Heart right ventricle (tissue), 16 donors: Measurements from ENCODE around the gene GPBP1L1. TPM values are rescaled to one million over a fixed set of nuclear protein-coding genes. Genes with fewer than 3 reads are reported as not detected.

Experiments
- ATAC-seq, 8 donors: fragments of 200-7000 bp; cut with Tn5 transposase; one replicate each; pipeline ENCODE4 v1.9.1; 2020; ENCODE audit warnings: mild to moderate bottlenecking in 8 of 8, moderate library complexity in 8 of 8, moderate number of reproducible peaks in 1 of 8
- DNase-seq, 2 donors: peaks; one replicate each; pipeline ENCODE4 v3.0.0-alpha.2; 2020
- H3K27ac ChIP-seq, 10 donors: fragments of 200-600 bp; sonication (generic) in 2 of 10; one replicate each; pipeline versions ENCODE4 v1.5.0 to v1.8.0; 2020 to 2022; ENCODE audit warnings: mild to moderate bottlenecking in 3 of 10
- H3K27me3 ChIP-seq, 7 donors: fragments of 200-600 bp; one replicate each; pipeline ENCODE4 v1.8.0; 2021 to 2022; ENCODE audit warnings: mild to moderate bottlenecking in 2 of 7
- H3K36me3 ChIP-seq, 9 donors: fragments of 200-600 bp; sonication (generic) in 1 of 9; one replicate each; pipeline versions ENCODE4 v1.5.0 to v1.8.0; 2020 to 2022; ENCODE audit warnings: mild to moderate bottlenecking in 2 of 9
- H3K4me1 ChIP-seq, 9 donors: fragments of 200-600 bp; sonication (generic) in 1 of 9; one replicate each; pipeline versions ENCODE4 v1.5.0 to v1.8.0; 2020 to 2022; ENCODE audit warnings: mild to moderate bottlenecking in 4 of 9
- H3K4me3 ChIP-seq, 10 donors: fragments of 200-600 bp; sonication (generic) in 2 of 10; one replicate each; pipeline versions ENCODE4 v1.5.0 to v1.8.0; 2020 to 2022; ENCODE audit warnings: mild to moderate bottlenecking in 7 of 10, moderate library complexity in 2 of 10
- H3K9me3 ChIP-seq, 11 donors: fragments of 200-600 bp in 10 of 11; sonication (generic) in 2 of 11; one replicate each; pipeline versions ENCODE4 v1.5.0 to v1.8.0; 2013 to 2022; ENCODE audit warnings: mild to moderate bottlenecking in 2 of 11, control low read depth in 1 of 11, moderate library complexity in 1 of 11
- CTCF ChIP-seq, 9 donors: fragments of 200-600 bp; sonication (generic) in 2 of 9; IDR thresholded peaks; one replicate each; pipeline versions ENCODE4 v1.5.0 to v1.8.0; 2021 to 2022; ENCODE audit warnings: antibody characterized with exemption in 9 of 9, mild to moderate bottlenecking in 5 of 9, moderate library complexity in 1 of 9
- WGBS, 2 donors: extraction: QIAGEN DNeasy Blood & Tissue Kit; methylation state at CpG; one replicate each; pipeline ENCODE4 v1.1.7; 2013; ENCODE audit warnings: inconsistent platforms in 1 of 2; 5-methylcytosine and 5-hydroxymethylcytosine counted together
- intact Hi-C, 10 donors: fragments of 100-400 bp; cut with DNase I; formaldehyde crosslinking; loops; one replicate each; pipeline versions ENCODE4 v1.11.1 to v1.14.2; 2022
- polyA plus RNA-seq, 2 donors: library from polyadenylated mRNA; stranded (reverse); fragments of 200-250 nt; gene quantifications; one replicate each; pipeline ENCODE4 v1.2.3, GENCODE V29; 2013
- total RNA-seq, 10 donors: library from RNA; stranded (reverse); fragmentation: NEBNext Ultra II Directional in 3 of 10; extraction: Animal tissue kit (Norgen Biotek cat#: 25700) in 3 of 10; gene quantifications; one replicate each; pipeline versions ENCODE4 v1.2.1 to v1.2.4, GENCODE V29; 2021 to 2023
- donor health status: Arrhythmogenic right ventricular cardiomyopathy.
- donor health status: ischemic (EF 13 %, LVEDD 7.1; RV severe dilation, severe dysfunction).
- donor health status: healthy with polysubstance abuse.
- donor health status: DM: no; HTN: yes; CAD: no.
- donor health status: DM: no; HTN: no; CAD: no.
- donor health status: ischemic (EF 25% LVEDD 6.9; RV normal size, moderate dysfunction).
- donor health status: ischemic (EF 25% LVEDD 5.7; RV mildly dilated, moderate dysfunction).
- donor health status: healthy.
- donor health status: DM: yes; HTN: yes; CAD: no.
- donor health status: Ischemic cardiomyopathy.
- donor health status: ischemic (EF 35%, LVEDD 5.7; RV mildly dilated, moderate dysfunction).
- donor health status: nonischemic (EF 11% LVEDD 7.7; RV severe dilation, severe dysfunction).
- donor health status: DM: yes; HTN: yes; CAD: no.
- donor health status: PGD.
- donor health status: ischemic (EF 29% LVEDD 5.4; RV normal size, mild dysfunction).
- donor health status: nonischemic (EF 23%, LVEDD 6.1; RV moderate dilation, normal function).

Gene GPBP1L1
- total and polyA plus RNA-seq, 12 donors = 27.6 to 95.0 (median 81.6) TPM

- Histone ChIP-seq H3K27ac (no peak overlapping the region), H3K4me1 (peaks cover 0 to 5% (median 0%) of the 10 kb centered on the region in 9 donors), H3K27me3 (no peaks in the 10 kb centered on the region), H3K9me3 (no peaks in the 10 kb centered on the region), H3K36me3 (peaks cover 0 to 100% (median 51%) of the 10 kb centered on the region in 9 donors), H3K4me3 (no peak overlapping the region)
- DNase-seq (no peak), ATAC-seq (no peak)
- intact Hi-C loops = no loop called here
- TF ChIP-seq CTCF (IDR thresholded peaks at IDR 0.05) = no peak
- 96 to 98% methylated on average over 3 of the region's 3 CpGs for WGBS, 2 donors
Measured at GRCh38 chr1:45656573-45657226, 29.6 kb downstream of the GPBP1L1 start.

- intact Hi-C loops = no loop called here
- Histone ChIP-seq H3K36me3 (peaks cover 0 to 100% (median 62%) of the 10 kb centered on the region in 9 donors), H3K27me3 (no peaks in the 10 kb centered on the region), H3K27ac (no peak overlapping the region), H3K9me3 (no peaks in the 10 kb centered on the region), H3K4me1 (no peaks in the 10 kb centered on the region), H3K4me3 (no peak overlapping the region)
- ATAC-seq = no peak
- DNase-seq = no peak
- no peak for TF ChIP-seq CTCF (IDR thresholded peaks at IDR 0.05)
- WGBS, 2 donors = 95% methylated on average over 12 of the region's 12 CpGs
Measured at GRCh38 chr1:45654540-45655280, 31.6 kb downstream of the GPBP1L1 start.

GRCh38 chr1:45647248-45648021, 38.9 kb downstream of the GPBP1L1 start:
- Histone ChIP-seq H3K36me3 (peaks cover 0 to 83% (median 31%) of the 10 kb centered on the region in 9 donors), H3K4me3 (peak overlapping the region in 1 of 10 donors; percentile 25), H3K9me3 (no peaks in the 10 kb centered on the region), H3K27me3 (no peaks in the 10 kb centered on the region), H3K27ac (peak overlapping the region in 8 of 10 donors; percentile 22 to 67 (median 52)), H3K4me1 (peaks cover 0 to 36% (median 20%) of the 10 kb centered on the region in 9 donors)
- ATAC-seq (peak; percentile 53 to 89 (median 81)), DNase-seq (peak in 1 of 2 donors; percentile 22)
- no peak for TF ChIP-seq CTCF (IDR thresholded peaks at IDR 0.05)
- intact Hi-C loops = loop anchor here in 1 of 10 donors (10.0 kb wide), 1 partner anchor 53 kb away; no protein-coding TSS in a partner anchor
- 50 to 56% methylated on average over 9 of the region's 9 CpGs for WGBS, 2 donors

GRCh38 chr1:45644661-45645060, 41.7 kb downstream of the GPBP1L1 start:
- no peak for TF ChIP-seq CTCF (IDR thresholded peaks at IDR 0.05)
- no peak overlapping the region for H3K27ac ChIP-seq
- H3K36me3 ChIP-seq = peaks cover 0 to 83% (median 32%) of the 10 kb centered on the region in 9 donors

More at GRCh38 chr1:45644661-45645060, 41.7 kb downstream of the GPBP1L1 start:
- H3K4me1 ChIP-seq = peaks cover 0 to 36% (median 20%) of the 10 kb centered on the region in 9 donors
- ATAC-seq (no peak), DNase-seq (no peak)
- intact Hi-C loops = loop anchor here in 1 of 10 donors (10.0 kb wide), 1 partner anchor 50 kb away; no protein-coding TSS in a partner anchor
- 86 to 94% methylated on average over 2 of the region's 2 CpGs for WGBS, 2 donors
- H3K27me3 ChIP-seq = no peaks in the 10 kb centered on the region
- H3K9me3 ChIP-seq = no peaks in the 10 kb centered on the region
- H3K4me3 ChIP-seq = no peak overlapping the region
